HG03103 (cell line): ENCODE data around the gene NUAK1.

ENCODE experiments used
- ATAC-seq: cut with Tn5 transposase; IDR thresholded peaks from one replicate; pipeline ENCODE4 v1.9.1; 2021; ENCODE audit warnings: low read depth; ENCODE audit not compliant: unreplicated experiment

Gene NUAK1

GRCh38 chr12:106066726-106067325 is 71.9 kb downstream of the NUAK1 start:
- ATAC-seq: no peak

GRCh38 chr12:106066051-106066705 is 72.6 kb downstream of the NUAK1 start:
- ATAC-seq: no peak

GRCh38 chr12:106065506-106065905 is 73.2 kb downstream of the NUAK1 start:
- no peak for ATAC-seq

GRCh38 chr12:106064721-106065021 is 74.1 kb downstream of the NUAK1 start:
- no peak for ATAC-seq

GRCh38 chr12:106063826-106064720 is 74.7 kb downstream of the NUAK1 start:
- ATAC-seq: no peak

GRCh38 chr12:106062693-106063092 is 76.1 kb downstream of the NUAK1 start:
- no peak for ATAC-seq

GRCh38 chr12:106058256-106059182 is 80.2 kb downstream of the NUAK1 start:
- ATAC-seq: no peak

- no peak for ATAC-seq
Observed at GRCh38 chr12:106054049-106054448, 84.7 kb downstream of the NUAK1 start.

GRCh38 chr12:106051853-106052531 is 86.8 kb downstream of the NUAK1 start:
- ATAC-seq: no peak

GRCh38 chr12:106049546-106049945 is 89.2 kb downstream of the NUAK1 start:
- ATAC-seq: no peak

- no peak for ATAC-seq
Observed at GRCh38 chr12:106049105-106049504, 89.6 kb downstream of the NUAK1 start.

- no peak for ATAC-seq
Observed at GRCh38 chr12:106048676-106049075, 90.1 kb downstream of the NUAK1 start.

- ATAC-seq: no peak
Observed at GRCh38 chr12:106048016-106048415, 90.7 kb downstream of the NUAK1 start.

- no peak for ATAC-seq
Observed at GRCh38 chr12:106046947-106047346, 91.8 kb downstream of the NUAK1 start.

- ATAC-seq: no peak
Observed at GRCh38 chr12:106046301-106046846, 92.4 kb downstream of the NUAK1 start.

- ATAC-seq: no peak
Observed at GRCh38 chr12:106045251-106045674, 93.5 kb downstream of the NUAK1 start.

GRCh38 chr12:106044773-106045172 is 94.0 kb downstream of the NUAK1 start:
- ATAC-seq: no peak

- ATAC-seq: no peak
Observed at GRCh38 chr12:106042037-106042436, 96.7 kb downstream of the NUAK1 start.

GRCh38 chr12:106040521-106040920 is 98.2 kb downstream of the NUAK1 start:
- no peak for ATAC-seq
